Vagina (tissue), 2 donors: ENCODE results near the gene WNT4.

Experiments used
- CTCF ChIP-seq, 3 experiments: fragments of 450-650 bp in 2 of 3; fragments of 200-600 bp in 1 of 3; sonication (generic) in 1 of 3; IDR thresholded peaks; one replicate each; pipeline ENCODE4 v1.5.1; 2017 to 2019; ENCODE audit warnings: antibody characterized with exemption in 3 of 3, mild to moderate bottlenecking in 2 of 3, moderate library complexity in 2 of 3
- POLR2A ChIP-seq, 2 donors: fragments of 450-650 bp; IDR thresholded peaks; one replicate each; pipeline ENCODE4 v1.6.1; 2017; ENCODE audit warnings: antibody characterized with exemption in 2 of 2, mild to moderate bottlenecking in 2 of 2, moderate library complexity in 2 of 2

- TF ChIP-seq CTCF (IDR thresholded peaks at IDR 0.05) (no peak), POLR2A (IDR thresholded peaks at IDR 0.05) (no peak)
Observed at GRCh38 chr1:22163137-22163536, 20.2 kb upstream of the WNT4 start.
